ENCODE data around the gene SH3TC1.

DNA sequence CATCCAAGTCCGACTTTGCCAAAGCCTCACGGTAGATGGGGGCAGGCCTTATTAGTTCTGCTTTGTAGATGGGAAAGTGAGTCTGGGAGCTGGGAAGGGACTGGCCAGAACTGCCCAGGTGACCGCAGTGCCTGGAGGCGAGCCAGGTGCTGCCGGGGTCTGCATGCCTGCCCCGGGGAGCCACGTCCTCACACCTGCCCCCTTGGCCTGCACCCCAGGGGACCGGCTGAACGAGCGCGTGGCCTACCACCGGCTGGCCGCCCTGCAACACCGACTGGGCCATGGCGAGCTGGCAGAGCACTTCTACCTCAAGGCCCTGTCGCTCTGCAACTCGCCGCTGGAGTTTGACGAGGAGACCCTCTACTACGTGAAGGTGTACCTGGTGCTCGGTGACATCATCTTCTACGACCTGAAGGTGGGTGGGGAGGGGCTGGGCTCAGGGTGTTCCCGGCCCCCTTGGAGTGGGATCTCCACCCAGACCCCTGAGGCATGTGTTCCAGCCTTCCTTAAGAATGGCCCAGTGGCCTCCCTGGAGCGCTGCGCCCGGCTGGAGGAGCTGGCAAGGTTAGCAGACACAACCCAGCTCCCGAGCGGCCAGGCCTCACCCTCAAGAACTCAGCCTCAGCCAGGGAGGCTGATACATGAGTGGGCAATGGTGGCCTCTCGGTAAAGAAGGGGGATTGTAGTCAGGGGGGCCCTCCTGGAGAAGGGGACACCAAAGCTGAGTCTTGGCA is 38.3 kb downstream of the SH3TC1 start:
- TF ChIP-seq CTCF (IDR thresholded peaks at IDR 0.05; ENCODE audit: low read length) (no peak), EZH2 (IDR thresholded peaks at IDR 0.05; ENCODE audit: borderline replicate concordance, low read length) (no peak)
